ENCODE data around the gene STX7. TPM values are rescaled to one million over a fixed set of nuclear protein-coding genes. Genes with fewer than 3 reads are reported as not detected.

STX7 gene
- total RNA-seq, 2 experiments from 2014 or later, result 66.5 to 178 TPM

GRCh38 chr6:132445201-132445951 is 67.5 kb downstream of the STX7 start:
- no peak for DNase-seq (ENCODE audit: low spot score)
- Histone ChIP-seq H3K36me3 (ENCODE audit: insufficient read depth, low read length) (peaks cover 83% of the 10 kb centered on the region), H2AFZ (ENCODE audit: low read length) (no peak overlapping the region), H4K20me1 (ENCODE audit: insufficient read depth, low read length) (no peaks in the 10 kb centered on the region), H3K79me2 (ENCODE audit: insufficient read depth, low read depth, low read length) (no peaks in the 10 kb centered on the region), H3K4me2 (ENCODE audit: low read length) (no peak overlapping the region), H3K27ac (ENCODE audit: low read depth, low read length, poor library complexity, severe bottlenecking) (no peak overlapping the region), H3K9me2 (ENCODE audit: insufficient read depth, low read length) (no peaks in the 10 kb centered on the region), H3K4me1 (ENCODE audit: insufficient read depth, low read length, poor library complexity, severe bottlenecking) (no peaks in the 10 kb centered on the region), H3K9me3 (ENCODE audit: low read length) (peaks cover 16% of the 10 kb centered on the region), H3K4me3 (ENCODE audit: low read depth, low read length, poor library complexity, severe bottlenecking) (no peak overlapping the region)
- BruUV-seq (replicated peaks), result no TSS peak
- intact Hi-C loops (cut with micrococcal nuclease; ENCODE audit: unreplicated experiment), result no loop called here
- TF ChIP-seq CTCF (conservative IDR thresholded peaks at IDR 0.05; ENCODE audit: low read length) (no peak), EZH2phosphoT487 (IDR thresholded peaks at IDR 0.05; ENCODE audit: borderline replicate concordance, low read depth, low read length) (no peak)
- ChIA-PET CTCF (ENCODE audit: unreplicated experiment) (no interaction called here), POLR2A (interaction anchor here (0.6 to 1.9 kb wide), 5 partner anchors 10 to 398 kb away, joined by 3 to 5 read pairs (median 3); no protein-coding TSS in a partner anchor)

GRCh38 chr6:132443206-132443605 is 69.7 kb downstream of the STX7 start:
- H3K4me2 ChIP-seq (ENCODE audit: low read length), result no peak overlapping the region
- no peak overlapping the region for H2AFZ ChIP-seq (ENCODE audit: low read length)
- no peak for TF ChIP-seq CTCF (conservative IDR thresholded peaks at IDR 0.05; ENCODE audit: low read length)
- TF ChIP-seq EZH2phosphoT487 (IDR thresholded peaks at IDR 0.05; ENCODE audit: borderline replicate concordance, low read depth, low read length), result no peak
- BruUV-seq (replicated peaks), result no TSS peak
- H3K9me3 ChIP-seq (ENCODE audit: low read length), result peaks cover 8% of the 10 kb centered on the region; the same call in 1 of the 2 replicates
- no peak overlapping the region for H3K4me3 ChIP-seq (ENCODE audit: low read depth, low read length, poor library complexity, severe bottlenecking)
- no peak overlapping the region for H3K27ac ChIP-seq (ENCODE audit: low read depth, low read length, poor library complexity, severe bottlenecking)
- POLR2A ChIA-PET, result no interaction called here
- no peaks in the 10 kb centered on the region for H3K9me2 ChIP-seq (ENCODE audit: insufficient read depth, low read length)
- intact Hi-C loops (cut with micrococcal nuclease; ENCODE audit: unreplicated experiment), result no loop called here
- CTCF ChIA-PET (ENCODE audit: unreplicated experiment), result no interaction called here
- no peak for DNase-seq (ENCODE audit: low spot score)
- no peaks in the 10 kb centered on the region for H3K79me2 ChIP-seq (ENCODE audit: insufficient read depth, low read depth, low read length)
- H4K20me1 ChIP-seq (ENCODE audit: insufficient read depth, low read length), result no peaks in the 10 kb centered on the region
- no peaks in the 10 kb centered on the region for H3K4me1 ChIP-seq (ENCODE audit: insufficient read depth, low read length, poor library complexity, severe bottlenecking)
- H3K36me3 ChIP-seq (ENCODE audit: insufficient read depth, low read length), result peaks cover 61% of the 10 kb centered on the region

DNA sequence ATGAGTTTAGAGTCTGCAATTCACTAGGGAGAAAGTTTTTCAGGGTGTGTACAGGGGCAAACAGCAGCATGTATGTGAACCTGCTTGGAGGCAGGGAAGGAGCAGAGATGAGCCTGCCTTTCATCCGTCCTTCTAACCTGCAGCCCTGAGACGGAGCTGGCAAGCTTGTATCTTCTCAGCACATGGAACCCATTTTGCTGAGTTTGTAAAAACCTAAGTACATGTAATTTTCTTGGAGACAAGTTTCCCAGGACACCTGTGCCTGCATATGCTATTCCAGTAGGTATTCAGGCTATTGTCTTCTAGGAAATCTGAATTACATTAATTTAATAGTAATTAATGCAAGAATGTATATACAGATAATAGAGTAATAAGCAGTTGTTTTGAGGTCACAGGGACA is 82.8 kb downstream of the STX7 start:
- H3K36me3 ChIP-seq (ENCODE audit: insufficient read depth, low read length), result no peaks in the 10 kb centered on the region
- intact Hi-C loops (cut with micrococcal nuclease; ENCODE audit: unreplicated experiment), result no loop called here
- no TSS peak for BruUV-seq (replicated peaks)
- no peaks in the 10 kb centered on the region for H3K9me2 ChIP-seq (ENCODE audit: insufficient read depth, low read length)
- POLR2A ChIA-PET, result interaction anchor here (0.7 kb wide), 1 partner anchor 1102 kb away, joined by 4 read pairs; no protein-coding TSS in a partner anchor
- H3K79me2 ChIP-seq (ENCODE audit: insufficient read depth, low read depth, low read length), result no peaks in the 10 kb centered on the region
- no peak overlapping the region for H2AFZ ChIP-seq (ENCODE audit: low read length)
- no peak for DNase-seq (ENCODE audit: low spot score)
- no peak overlapping the region for H3K4me2 ChIP-seq (ENCODE audit: low read length)
- H3K4me1 ChIP-seq (ENCODE audit: insufficient read depth, low read length, poor library complexity, severe bottlenecking), result no peaks in the 10 kb centered on the region
- H4K20me1 ChIP-seq (ENCODE audit: insufficient read depth, low read length), result no peaks in the 10 kb centered on the region
- H3K4me3 ChIP-seq (ENCODE audit: low read depth, low read length, poor library complexity, severe bottlenecking), result no peak overlapping the region
- no peak overlapping the region for H3K27ac ChIP-seq (ENCODE audit: low read depth, low read length, poor library complexity, severe bottlenecking)
- CTCF ChIA-PET (ENCODE audit: unreplicated experiment), result no interaction called here
- no peaks in the 10 kb centered on the region for H3K9me3 ChIP-seq (ENCODE audit: low read length)
- TF ChIP-seq EZH2phosphoT487 (IDR thresholded peaks at IDR 0.05; ENCODE audit: borderline replicate concordance, low read depth, low read length) (no peak), CTCF (conservative IDR thresholded peaks at IDR 0.05; ENCODE audit: low read length) (no peak)

All from OCI-LY7 (cell line).